Dedifferentiated amniotic fluid mesenchymal stem cell (primary cell): ENCODE data around the gene EPHB2.

Experiments
- DNase-seq: peaks from one replicate; pipeline ENCODE4 v3.0.0-alpha.2; 2016; ENCODE audit errors: extremely low spot score

EPHB2 gene

DNA sequence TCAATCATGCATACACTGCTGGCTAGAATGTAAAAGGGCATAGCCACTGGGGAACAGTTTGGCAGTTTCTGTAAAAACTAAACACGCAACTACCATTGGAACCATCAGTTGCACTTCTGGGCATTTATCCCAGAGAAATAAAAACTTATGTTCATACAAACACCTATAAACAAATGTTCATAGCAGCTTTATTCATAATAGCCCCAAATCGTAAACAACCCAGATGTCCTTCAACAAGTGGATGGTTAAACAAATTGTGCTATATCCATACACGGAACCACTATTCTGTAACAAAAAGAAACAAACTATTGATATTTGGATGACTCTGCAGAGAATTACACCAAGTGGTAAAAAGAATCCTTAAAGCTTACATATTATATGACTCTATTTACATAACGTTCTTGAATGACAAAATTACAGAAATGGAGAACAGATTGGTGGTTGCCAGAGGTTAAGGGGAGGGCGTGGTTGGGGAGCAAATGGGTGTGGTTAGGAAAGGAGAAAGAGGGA, 239.2 kb downstream of the EPHB2 start:
- DNase-seq, result peak; percentile 24

DNA sequence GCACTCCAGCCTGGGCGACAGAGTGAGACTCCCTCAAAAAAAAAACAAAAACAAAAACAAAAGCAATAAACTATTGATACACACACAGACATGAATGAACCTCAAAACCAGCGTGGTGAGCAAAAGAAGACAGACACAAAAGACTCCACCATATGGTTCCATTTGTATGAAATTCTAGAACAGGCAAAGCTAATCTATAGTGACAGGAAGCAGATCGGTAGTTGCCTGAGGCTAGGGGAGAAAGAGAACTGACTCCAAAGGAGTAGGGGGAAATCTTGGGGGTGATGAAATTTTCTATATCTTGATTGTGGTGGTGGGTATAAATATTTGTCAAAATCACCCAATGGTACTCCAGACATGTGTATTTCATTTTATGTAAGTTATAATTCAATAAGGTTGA, 241.2 kb downstream of the EPHB2 start:
- DNase-seq, result no peak

DNA sequence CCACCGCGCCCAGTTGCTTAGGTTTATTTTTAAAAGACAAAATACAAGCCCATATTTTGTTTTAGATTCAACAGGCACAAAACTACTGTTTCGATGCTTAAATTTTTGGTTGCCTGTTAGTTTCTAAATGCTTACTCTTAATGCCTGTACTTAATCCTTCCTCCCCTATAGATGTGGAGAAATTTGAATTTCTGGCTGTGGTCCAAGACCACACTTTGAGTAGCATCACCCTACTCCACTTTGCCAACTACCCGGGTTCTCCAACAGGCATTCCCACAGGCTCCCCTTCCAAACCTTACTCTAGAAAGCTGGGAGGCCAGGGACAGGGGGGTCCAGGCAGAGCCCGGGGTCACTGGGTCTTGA, 242.0 kb downstream of the EPHB2 start:
- no peak for DNase-seq

DNA sequence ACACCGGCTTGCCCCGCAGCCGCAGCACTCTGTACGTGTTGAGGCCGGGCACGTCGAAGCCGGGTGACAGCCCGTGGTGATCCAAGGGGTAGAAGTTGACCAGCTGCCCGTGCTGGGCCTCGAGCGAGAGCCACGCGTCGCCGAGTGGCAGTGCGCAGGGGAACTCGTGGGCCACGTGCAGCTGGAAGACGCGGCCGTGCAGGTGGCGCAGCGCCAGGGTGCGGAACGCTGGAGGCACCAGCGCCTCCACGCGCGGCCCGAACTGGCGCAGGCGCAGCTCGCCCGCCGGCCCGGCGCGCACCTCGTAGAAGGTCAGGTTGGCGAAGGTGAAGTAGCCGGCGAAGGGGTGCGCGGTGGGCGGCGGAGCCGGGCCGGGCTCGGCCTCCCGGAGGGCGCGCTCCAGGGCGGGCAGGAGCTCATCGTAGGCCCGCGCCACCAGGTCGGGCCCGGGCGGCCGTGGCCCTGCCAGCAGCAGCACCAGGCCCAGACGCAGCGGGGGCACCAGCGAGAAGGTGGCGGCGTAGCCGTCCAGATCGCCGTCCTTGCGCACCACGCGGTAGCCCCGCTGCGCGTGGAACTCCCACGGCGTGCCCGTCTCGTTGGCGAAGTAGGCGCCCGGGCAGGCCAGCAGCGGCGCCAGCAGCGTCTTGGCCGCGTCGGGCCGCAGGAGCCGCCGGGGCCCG, 242.6 kb downstream of the EPHB2 start:
- DNase-seq, result no peak

DNA sequence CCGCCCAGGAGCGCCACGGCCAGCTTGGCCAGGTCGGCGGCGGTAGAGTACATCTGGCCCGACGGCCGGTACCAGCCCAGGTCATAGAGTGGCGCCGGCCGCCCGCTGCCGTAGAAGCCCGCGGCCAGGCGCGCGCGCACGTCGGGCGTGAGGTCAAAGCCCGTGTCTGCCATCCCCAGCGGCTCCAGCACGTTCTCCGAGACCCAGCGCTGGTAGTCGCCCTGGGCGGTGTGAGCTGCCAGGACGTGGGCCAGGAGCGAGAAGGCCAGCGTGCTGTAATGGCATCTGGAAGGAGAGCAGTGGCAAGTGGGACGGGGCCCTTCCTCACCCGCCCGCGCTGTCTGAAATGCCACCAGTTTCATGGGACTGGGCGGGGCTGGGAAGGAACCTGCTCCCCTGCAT, 243.1 kb downstream of the EPHB2 start:
- DNase-seq, result no peak

DNA sequence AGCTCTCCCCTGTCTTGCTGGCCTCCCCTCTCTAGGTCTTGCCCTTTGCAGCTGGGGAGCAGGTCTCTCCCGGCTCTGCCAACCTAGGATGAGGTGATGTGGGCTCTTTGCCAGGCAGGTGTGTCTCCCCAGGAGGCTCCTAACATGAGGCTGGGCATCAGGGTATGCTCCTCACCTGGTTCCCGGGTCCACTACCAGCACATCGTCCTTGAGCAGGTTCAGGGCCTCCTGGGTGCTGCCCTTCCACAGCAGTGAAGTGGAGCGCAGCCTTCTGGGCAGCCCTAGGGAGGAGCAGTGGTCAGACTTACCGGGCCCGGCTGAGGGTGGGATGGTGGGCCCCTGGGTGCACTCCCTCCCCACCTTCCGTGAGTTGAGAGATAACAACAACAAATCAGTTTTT, 244.5 kb downstream of the EPHB2 start:
- DNase-seq, result no peak

DNA sequence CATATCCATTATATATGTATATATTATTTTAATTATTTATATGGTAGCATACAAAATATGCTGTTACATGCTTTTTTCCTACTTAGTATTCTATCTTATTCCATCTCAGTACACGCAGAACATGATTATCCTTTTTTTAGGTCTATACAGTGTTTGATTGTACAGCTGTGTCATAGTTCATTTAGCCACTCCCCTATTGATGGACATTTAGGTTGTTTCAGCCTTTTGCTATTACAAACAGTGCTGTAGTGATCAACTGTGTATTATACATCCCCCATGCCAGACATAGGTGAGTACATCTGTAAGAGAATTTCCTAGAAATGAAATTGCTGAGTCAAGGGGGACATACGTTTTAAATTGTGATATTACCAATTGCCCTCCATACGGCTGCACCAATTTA, 246.4 kb downstream of the EPHB2 start:
- no peak for DNase-seq

GRCh38 chr1:22958556-22958955, 247.9 kb downstream of the EPHB2 start:
- DNase-seq, result no peak

DNA sequence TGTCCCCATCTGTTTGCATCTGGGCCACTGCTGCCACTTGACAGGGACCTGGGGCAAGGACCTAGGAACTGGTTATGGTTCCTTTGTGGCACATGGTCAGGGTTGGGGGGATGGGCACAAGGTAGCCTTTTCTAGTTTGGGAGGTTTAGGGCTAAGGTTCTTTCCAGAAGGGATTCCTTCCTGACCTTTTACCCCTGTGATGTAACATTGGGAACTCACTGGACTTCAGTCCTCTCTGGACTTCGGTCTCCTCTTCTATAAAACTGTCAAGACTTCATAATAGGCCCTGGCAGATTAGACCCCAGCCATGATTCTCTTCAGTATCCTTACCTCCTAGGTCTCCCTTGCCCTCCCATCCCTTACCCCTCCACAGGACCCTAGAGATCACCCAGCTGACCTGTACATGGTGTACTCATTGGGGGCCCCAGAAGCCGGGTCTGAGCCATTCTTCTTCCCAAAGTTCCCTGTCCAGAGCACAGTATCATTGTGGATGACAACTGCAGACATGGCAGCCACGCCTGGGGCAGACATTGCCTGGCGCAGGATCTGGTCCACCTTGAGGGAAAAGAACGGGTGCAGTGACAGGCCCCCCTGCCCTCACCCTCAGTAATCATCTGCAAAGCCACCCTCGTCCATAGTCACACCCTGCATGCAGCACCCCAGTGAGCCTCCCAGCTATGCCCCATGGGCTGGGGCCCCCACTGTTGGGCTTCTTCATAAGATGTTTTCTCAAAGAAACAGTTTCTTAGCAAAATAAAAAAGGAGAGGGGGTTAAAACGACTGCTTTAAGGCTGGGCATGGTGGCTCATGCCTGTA, 249.1 kb downstream of the EPHB2 start:
- no peak for DNase-seq

- DNase-seq, result no peak
These were observed 251.9 kb downstream of the EPHB2 start for GRCh38 chr1:22962558-22962957.

DNA sequence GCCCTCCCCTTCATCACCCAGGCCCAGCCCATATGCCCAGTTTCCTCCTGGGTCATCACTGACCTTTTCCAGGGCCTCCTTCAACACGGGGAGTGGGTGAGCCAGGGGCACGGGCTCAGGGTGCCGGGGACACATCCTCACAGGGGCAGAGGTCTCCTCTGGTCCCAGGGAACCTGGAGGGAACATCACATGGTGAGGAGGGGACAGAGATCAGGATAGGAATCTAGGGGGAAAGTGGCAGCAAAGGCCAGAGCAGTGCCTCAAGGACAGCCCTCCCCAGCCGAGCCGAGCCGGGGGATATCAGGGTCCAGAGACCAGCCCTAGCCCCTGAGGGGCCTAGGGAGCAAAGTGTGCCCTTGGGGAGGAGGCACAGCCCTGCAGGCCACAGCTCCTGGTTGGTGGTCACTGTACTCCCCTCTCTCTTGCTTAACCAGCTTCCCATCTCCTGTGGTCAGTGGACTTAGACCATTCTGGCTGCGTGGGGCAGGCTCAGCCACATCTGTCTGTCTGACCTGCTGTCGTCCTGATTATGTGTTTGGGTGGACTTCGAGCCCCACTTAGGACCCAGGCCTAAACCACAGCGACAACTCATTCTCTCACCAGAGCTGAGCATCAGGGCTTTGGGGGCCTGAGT, 252.5 kb downstream of the EPHB2 start:
- DNase-seq, result no peak

DNA sequence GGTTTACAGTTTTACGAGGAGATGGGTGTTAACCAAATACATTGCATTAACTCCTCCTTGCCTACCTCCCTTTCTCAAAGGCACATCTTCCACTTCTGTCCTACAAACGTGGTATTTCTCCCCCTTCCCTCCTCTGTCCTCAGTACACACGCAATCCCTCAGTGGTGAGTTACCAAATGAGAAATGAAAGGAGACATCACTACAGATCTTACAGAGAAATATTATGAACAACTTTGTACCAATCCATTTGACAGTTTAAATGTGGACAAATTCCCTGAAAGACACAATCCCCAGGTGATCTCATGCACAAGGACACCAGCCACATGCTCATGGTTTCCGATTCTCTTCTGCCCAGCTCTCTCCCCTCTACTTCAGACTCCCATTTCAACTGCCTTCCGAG, 255.7 kb downstream of the EPHB2 start:
- DNase-seq, result no peak

DNA sequence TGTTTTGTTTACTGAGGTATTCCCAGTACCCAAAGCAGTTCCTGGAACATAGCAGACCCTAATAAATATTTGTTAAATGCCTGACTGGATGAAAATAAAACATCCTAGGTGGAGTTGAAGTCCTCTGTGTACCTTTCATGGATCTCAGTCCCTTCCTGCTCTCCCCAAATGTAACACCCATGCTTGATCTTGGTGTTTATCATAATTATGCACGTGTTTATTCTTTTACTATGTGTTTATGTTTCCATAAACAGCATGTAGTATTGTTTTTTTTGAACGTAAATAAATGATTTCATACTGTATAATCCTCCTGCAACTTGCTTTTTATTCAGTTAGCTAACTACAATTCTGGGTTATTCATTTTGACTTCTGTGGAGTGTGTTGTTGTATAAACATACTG, 257.2 kb downstream of the EPHB2 start:
- no peak for DNase-seq

DNA sequence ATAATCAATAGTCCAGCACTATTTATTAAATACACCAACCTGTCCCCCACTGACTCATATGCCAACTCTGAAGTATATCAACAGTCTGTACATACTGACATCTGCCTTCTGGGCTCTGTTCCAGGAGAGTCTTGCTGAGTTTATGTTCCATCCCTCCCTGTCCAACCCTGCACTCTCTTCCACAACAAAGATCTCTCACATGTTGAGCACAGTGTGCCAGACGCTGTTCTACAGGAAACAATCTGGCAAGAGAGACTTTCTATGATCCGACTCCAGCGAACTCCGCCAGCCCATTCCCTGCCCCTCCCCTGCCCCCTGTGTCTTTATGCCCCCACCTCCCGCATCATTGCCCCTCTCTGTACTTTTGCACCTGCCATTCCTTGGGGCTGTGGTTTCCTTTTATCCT, 258.7 kb downstream of the EPHB2 start:
- DNase-seq, result peak; percentile 56

GRCh38 chr1:22970096-22970495, 259.5 kb downstream of the EPHB2 start:
- DNase-seq, result no peak
